MCF 10A (cell line): ENCODE data around the gene FJX1. TPM values are rescaled to one million over a fixed set of nuclear protein-coding genes. Genes with fewer than 3 reads are reported as not detected.
A peak's percentile ranks its signal among the peaks of the same experiment; 100 is the strongest.

Experiments
- BruUV-seq: library from RNA; stranded (reverse); fragments of 400-500 nt; replicated peaks from 2 replicates; lab custom pipeline; 2021; lab: Mats Ljungman, UMichigan
- CTCF ChIA-PET: fragments of 300-600 bp; sonication (Branson Sonifier 250); formaldehyde crosslinking; extraction: SDS; loops from one replicate; lab custom pipeline; 2021; ENCODE audit warnings: antibody characterized with exemption, inconsistent platforms; lab: Yijun Ruan, JAX
- POLR2A ChIA-PET: fragments of 300-600, 350-650 bp; sonication (Branson Sonifier 250); formaldehyde crosslinking; extraction: SDS; loops from one replicate; lab custom pipeline; 2020; ENCODE audit warnings: antibody characterized with exemption, inconsistent platforms; lab: Yijun Ruan, JAX
- DNase-seq: peaks from one replicate; pipeline ENCODE4 v3.0.0-alpha.2; 2018; ENCODE audit not compliant: unreplicated experiment
- H3K27ac Mint-ChIP-seq: one replicate; pipeline ENCODE4 v1.8.0; 2022; ENCODE audit warnings: mild to moderate bottlenecking, low read depth, mixed read lengths; ENCODE audit not compliant: unreplicated experiment
- H3K27me3 Mint-ChIP-seq: one replicate; pipeline ENCODE4 v1.8.0; 2022; ENCODE audit warnings: mixed read lengths; ENCODE audit not compliant: insufficient read depth, unreplicated experiment
- H3K36me3 Mint-ChIP-seq: one replicate; pipeline ENCODE4 v1.8.0; 2022; ENCODE audit warnings: mild to moderate bottlenecking, moderate library complexity, mixed read lengths; ENCODE audit not compliant: insufficient read depth, unreplicated experiment
- H3K4me1 Mint-ChIP-seq: one replicate; pipeline ENCODE4 v1.8.0; 2022; ENCODE audit warnings: mixed read lengths; ENCODE audit not compliant: insufficient read depth, unreplicated experiment
- H3K4me3 Mint-ChIP-seq: one replicate; pipeline ENCODE4 v1.8.0; 2022; ENCODE audit warnings: mild to moderate bottlenecking, moderate library complexity, mixed read lengths; ENCODE audit not compliant: unreplicated experiment
- H3K9me3 Mint-ChIP-seq: one replicate; pipeline ENCODE4 v1.8.0; 2022; ENCODE audit warnings: mixed read lengths; ENCODE audit not compliant: unreplicated experiment
- CTCF ChIP-seq: fragments of 200-600 bp; IDR thresholded peaks from one replicate; pipeline ENCODE4 v1.8.0; 2022; ENCODE audit warnings: antibody characterized with exemption, mild to moderate bottlenecking; ENCODE audit not compliant: unreplicated experiment
- intact Hi-C: fragments of 100-400 bp; cut with micrococcal nuclease; formaldehyde crosslinking; loops from 2 replicates; pipeline ENCODE4 v1.14.1; 2022
- total RNA-seq: library from RNA; stranded (reverse); gene quantifications from 2 replicates; pipeline ENCODE4 v1.2.3, GENCODE V29; 2022

FJX1 gene
- total RNA-seq, 1 experiment from 2014 or later, result 53.7 TPM

GRCh38 chr11:35580397-35580781 is 37.9 kb upstream of the FJX1 start:
- Mint-ChIP-seq H3K9me3 (no peaks in the 10 kb centered on the region), H3K27me3 (no peaks in the 10 kb centered on the region), H3K4me3 (no peak overlapping the region), H3K27ac (no peak overlapping the region), H3K4me1 (peaks cover 33% of the 10 kb centered on the region), H3K36me3 (no peaks in the 10 kb centered on the region)
- ChIA-PET CTCF (no interaction called here), POLR2A (interaction anchor here (1.3 kb wide), 1 partner anchor 13 kb away, joined by 5 read pairs; no protein-coding TSS in a partner anchor)
- no peak for TF ChIP-seq CTCF
- no TSS peak for BruUV-seq
- DNase-seq, result no peak
- intact Hi-C loops, result no loop called here

- CTCF ChIA-PET, result interaction anchor here (0.5 to 0.7 kb wide), 2 partner anchors 27 to 199 kb away, joined by 3 read pairs; no protein-coding TSS in a partner anchor
- DNase-seq, result no peak
- no peak overlapping the region for H3K4me3 Mint-ChIP-seq
Observed at GRCh38 chr11:35582033-35582432, 36.2 kb upstream of the FJX1 start.

GRCh38 chr11:35583126-35583525 is 35.1 kb upstream of the FJX1 start:
- intact Hi-C loops, result no loop called here
- no peaks in the 10 kb centered on the region for H3K27me3 Mint-ChIP-seq
- TF ChIP-seq CTCF, result no peak
- DNase-seq, result peak; percentile 40
- H3K27ac Mint-ChIP-seq, result peak overlapping the region; percentile 73
- no TSS peak for BruUV-seq
- ChIA-PET CTCF (interaction anchor here (1.1 to 1.2 kb wide), 2 partner anchors 8 to 35 kb away, joined by 3 read pairs; partner anchors contain the start of gene FJX1), POLR2A (interaction anchor here (0.6 to 1.9 kb wide), 4 partner anchors 15 to 129 kb away, joined by 3 to 7 read pairs (median 3); no protein-coding TSS in a partner anchor)
- no peaks in the 10 kb centered on the region for H3K9me3 Mint-ChIP-seq
- H3K4me3 Mint-ChIP-seq, result no peak overlapping the region
- H3K4me1 Mint-ChIP-seq, result peaks cover 39% of the 10 kb centered on the region
- no peaks in the 10 kb centered on the region for H3K36me3 Mint-ChIP-seq

More at GRCh38 chr11:35582033-35582432, 36.2 kb upstream of the FJX1 start:
- no TSS peak for BruUV-seq
- no peaks in the 10 kb centered on the region for H3K9me3 Mint-ChIP-seq
- intact Hi-C loops, result no loop called here
- peaks cover 33% of the 10 kb centered on the region for H3K4me1 Mint-ChIP-seq
- H3K27me3 Mint-ChIP-seq, result no peaks in the 10 kb centered on the region
- POLR2A ChIA-PET, result no interaction called here
- H3K27ac Mint-ChIP-seq, result peak overlapping the region; percentile 7
- no peaks in the 10 kb centered on the region for H3K36me3 Mint-ChIP-seq
- TF ChIP-seq CTCF, result no peak

- intact Hi-C loops, result no loop called here
- peak overlapping the region; percentile 73 for H3K27ac Mint-ChIP-seq
- ChIA-PET POLR2A (interaction anchor here (0.6 to 1.9 kb wide), 5 partner anchors 9 to 130 kb away, joined by 3 to 7 read pairs (median 3); no protein-coding TSS in a partner anchor), CTCF (interaction anchor here (1.1 kb wide), 1 partner anchor 8 kb away, joined by 3 read pairs; no protein-coding TSS in a partner anchor)
- peaks cover 45% of the 10 kb centered on the region for H3K4me1 Mint-ChIP-seq
- no peak overlapping the region for H3K4me3 Mint-ChIP-seq
- H3K36me3 Mint-ChIP-seq, result no peaks in the 10 kb centered on the region
- TF ChIP-seq CTCF, result no peak
- H3K9me3 Mint-ChIP-seq, result no peaks in the 10 kb centered on the region
- BruUV-seq, result no TSS peak
- H3K27me3 Mint-ChIP-seq, result no peaks in the 10 kb centered on the region
- DNase-seq, result no peak
Observed at GRCh38 chr11:35583843-35584242, 34.4 kb upstream of the FJX1 start.
